HepG2 (cell line): ENCODE data around the gene POLR3K. TPM values are rescaled to one million over a fixed set of nuclear protein-coding genes. Genes with fewer than 3 reads are reported as not detected.

Experiments
- ATAD3A ChIP-seq: sonication (generic); formaldehyde crosslinking; IDR thresholded peaks from 2 replicates; pipeline ENCODE4 v1.4.0; 2020; ENCODE audit warnings: missing genetic modification reagents
- BRCA1 ChIP-seq: sonication (generic); formaldehyde crosslinking; IDR thresholded peaks from 2 replicates; pipeline ENCODE4 v1.4.0; 2020; ENCODE audit warnings: missing genetic modification reagents
- CAMTA2 ChIP-seq: sonication (generic); formaldehyde crosslinking; IDR thresholded peaks from 2 replicates; pipeline ENCODE4 v1.4.0; 2020; ENCODE audit warnings: mild to moderate bottlenecking, missing genetic modification reagents, borderline replicate concordance
- DNMT1 ChIP-seq: sonication (generic); formaldehyde crosslinking; IDR thresholded peaks from 2 replicates; pipeline ENCODE4 v1.5.1; 2020; ENCODE audit warnings: mild to moderate bottlenecking, missing genetic modification reagents
- EP300 ChIP-seq, 3 experiments: sonication (generic) in 1 of 3; formaldehyde crosslinking in 1 of 3; IDR thresholded peaks; 2 replicates each; pipeline versions ENCODE4 v1.5.1 to v1.6.1; 2011 to 2020; ENCODE audit warnings: low read depth in 2 of 3, low read length in 2 of 3, borderline replicate concordance in 1 of 3, improper control_type of control experiment in 1 of 3, mild to moderate bottlenecking in 1 of 3, missing genetic modification reagents in 1 of 3, moderate library complexity in 1 of 3
- FOSL1 ChIP-seq: sonication (generic); formaldehyde crosslinking; IDR thresholded peaks from 2 replicates; pipeline ENCODE4 v1.9.0; 2021; ENCODE audit warnings: missing genetic modification reagents, borderline replicate concordance
- FOXC1 ChIP-seq: sonication (generic); formaldehyde crosslinking; IDR thresholded peaks from 2 replicates; pipeline ENCODE4 v1.8.0; 2022; ENCODE audit warnings: mild to moderate bottlenecking, missing genetic modification reagents, borderline replicate concordance
- FOXP1 ChIP-seq, 2 experiments: fragments of 450-650 bp in 1 of 2; IDR thresholded peaks; 2 replicates each; pipeline ENCODE4 v1.6.1; 2017 to 2018; ENCODE audit warnings: antibody characterized with exemption in 1 of 2
- GATA4 ChIP-seq: sonication (generic); IDR thresholded peaks from 2 replicates; pipeline ENCODE4 v1.6.1; 2016; ENCODE audit warnings: antibody characterized with exemption, low read depth, borderline replicate concordance
- HNRNPUL1 ChIP-seq: fragments of 200-400 bp; formaldehyde crosslinking; IDR thresholded peaks from 2 replicates; pipeline ENCODE4 v1.6.1; 2017; ENCODE audit warnings: low read depth, mild to moderate bottlenecking, low read length, moderate library complexity
- JUN ChIP-seq: sonication (generic); formaldehyde crosslinking; IDR thresholded peaks from 2 replicates; pipeline ENCODE4 v1.4.0; 2020; ENCODE audit warnings: mild to moderate bottlenecking, missing genetic modification reagents
- KAT8 ChIP-seq: IDR thresholded peaks from 2 replicates; pipeline ENCODE4 v1.6.1; 2016; ENCODE audit warnings: missing genetic modification reagents, missing compliant biosample characterization
- KDM2A ChIP-seq: sonication (generic); formaldehyde crosslinking; IDR thresholded peaks from 2 replicates; pipeline ENCODE4 v1.4.0; 2020; ENCODE audit warnings: low read depth, missing genetic modification reagents, borderline replicate concordance
- KMT2B ChIP-seq: IDR thresholded peaks from 2 replicates; pipeline ENCODE4 v1.6.1; 2016; ENCODE audit warnings: missing genetic modification reagents, missing compliant biosample characterization
- LBX2 ChIP-seq: sonication (generic); formaldehyde crosslinking; IDR thresholded peaks from 2 replicates; pipeline ENCODE4 v1.5.0; 2020; ENCODE audit warnings: missing genetic modification reagents, mild to moderate bottlenecking, borderline replicate concordance
- MYNN ChIP-seq: sonication (generic); formaldehyde crosslinking; IDR thresholded peaks from 2 replicates; pipeline ENCODE4 v1.4.0; 2020; ENCODE audit warnings: mild to moderate bottlenecking, low read depth, missing genetic modification reagents
- NFKBIZ ChIP-seq: IDR thresholded peaks from 2 replicates; pipeline ENCODE4 v1.6.1; 2018; ENCODE audit warnings: missing genetic modification reagents, missing compliant biosample characterization
- NFRKB ChIP-seq: fragments of 450-650 bp; IDR thresholded peaks from 2 replicates; pipeline ENCODE4 v1.6.1; 2017
- NR2C2 ChIP-seq: sonication (generic); formaldehyde crosslinking; IDR thresholded peaks from 2 replicates; pipeline ENCODE4 v1.4.0; 2020; ENCODE audit warnings: missing genetic modification reagents, mild to moderate bottlenecking, moderate library complexity, borderline replicate concordance
- ONECUT2 ChIP-seq: sonication (generic); formaldehyde crosslinking; IDR thresholded peaks from 2 replicates; pipeline ENCODE4 v1.4.0; 2020; ENCODE audit warnings: missing genetic modification reagents
- POLR2G ChIP-seq: fragments of 200-400 bp; formaldehyde crosslinking; IDR thresholded peaks from 2 replicates; pipeline ENCODE4 v1.6.1; 2018; ENCODE audit warnings: mild to moderate bottlenecking, low read depth, low read length, moderate library complexity
- RBM22 ChIP-seq: fragments of 200-400 bp; formaldehyde crosslinking; optimal IDR thresholded peaks from 2 replicates; pipeline ENCODE3; 2017; ENCODE audit warnings: mild to moderate bottlenecking, low read length, moderate library complexity
- TBX2 ChIP-seq: sonication (generic); formaldehyde crosslinking; IDR thresholded peaks from 2 replicates; pipeline ENCODE4 v1.5.0; 2020; ENCODE audit warnings: missing genetic modification reagents, mild to moderate bottlenecking, borderline replicate concordance
- TEAD2 ChIP-seq: sonication (generic); formaldehyde crosslinking; IDR thresholded peaks from 2 replicates; pipeline ENCODE4 v1.9.0; 2021; ENCODE audit warnings: missing genetic modification reagents
- TOE1 ChIP-seq: sonication (generic); formaldehyde crosslinking; IDR thresholded peaks from 2 replicates; pipeline ENCODE4 v1.4.0; 2020; ENCODE audit warnings: mild to moderate bottlenecking, missing genetic modification reagents
- ZNF253 ChIP-seq: sonication (generic); formaldehyde crosslinking; IDR thresholded peaks from 2 replicates; pipeline ENCODE4 v1.8.0; 2022; ENCODE audit warnings: mild to moderate bottlenecking, missing genetic modification reagents, borderline replicate concordance
- ZNF484 ChIP-seq: sonication (generic); formaldehyde crosslinking; IDR thresholded peaks from 2 replicates; pipeline ENCODE4 v1.5.1; 2020; ENCODE audit warnings: mild to moderate bottlenecking, low read depth, missing genetic modification reagents, borderline replicate concordance
- ZNF562 ChIP-seq: sonication (generic); formaldehyde crosslinking; IDR thresholded peaks from 2 replicates; pipeline ENCODE4 v1.8.0; 2022; ENCODE audit warnings: missing genetic modification reagents, borderline replicate concordance
- ZNF652 ChIP-seq: IDR thresholded peaks from 2 replicates; pipeline ENCODE4 v1.6.1; 2016; ENCODE audit warnings: low read depth, borderline replicate concordance
- ZNF749 ChIP-seq: sonication (generic); formaldehyde crosslinking; IDR thresholded peaks from 2 replicates; pipeline ENCODE4 v1.8.0; 2022; ENCODE audit warnings: mild to moderate bottlenecking, missing genetic modification reagents, moderate library complexity, borderline replicate concordance
- polyA plus RNA-seq, 8 experiments: library from polyadenylated mRNA; depleted of rRNA in 3 of 8; stranded (reverse) in 7 of 8; unstranded in 1 of 8; fragments of >200 nt; fragmentation: Illumina TruSeq in 4 of 8; extraction: Trizol in 4 of 8; gene quantifications; 2 replicates each; pipeline versions ENCODE4 v1.2.1 to v1.2.3, GENCODE V29; 2011 to 2016; ENCODE audit warnings: low read depth in 4 of 8, missing spikeins in 1 of 8, mixed read lengths in 1 of 8; ENCODE audit not compliant: insufficient read depth in 1 of 8
- total RNA-seq, 5 experiments: library from RNA; depleted of rRNA; stranded (reverse); fragments of >200 nt; fragmentation: Illumina TruSeq; extraction: Trizol; gene quantifications; 2 replicates each; pipeline ENCODE4 v1.2.3, GENCODE V29; 2016; ENCODE audit warnings: low read depth in 1 of 5
- TF ChIP-seq, protein P1 (sequence below): fragments of 450-650 bp; IDR thresholded peaks from 2 replicates; pipeline ENCODE4 v1.6.1; 2016

Gene POLR3K
- total and polyA plus RNA-seq, 2 of the 13 experiments (the other 11 are each of a cell fraction or from before 2014, with no cell fraction given): 14.8 to 18.8 TPM

- TF ChIP-seq LBX2 (no peak), GATA4 (no peak), ZNF253 (CRISPR knock-in tag) (no peak), DNMT1 (CRISPR knock-in tag) (no peak), KMT2B (CRISPR knock-in tag) (no peak), JUN (no peak), HNRNPUL1 (no peak), ZNF652 (no peak), NFKBIZ (CRISPR knock-in tag) (no peak), ZNF749 (CRISPR knock-in tag) (no peak), MYNN (0 out of 2 replicates have a peak, but pooled peaks have one; percentile 22), FOXC1 (CRISPR knock-in tag) (no peak; the same call in 1 of the 2 replicates), BRCA1 (CRISPR knock-in tag) (no peak), TBX2 (0 out of 2 replicates have a peak, but pooled peaks have one; percentile 24), CAMTA2 (CRISPR knock-in tag) (no peak), ONECUT2 (CRISPR knock-in tag) (no peak), ZNF562 (CRISPR knock-in tag) (no peak), NFRKB (no peak), TEAD2 (CRISPR knock-in tag) (no peak), ATAD3A (CRISPR knock-in tag) (0 out of 2 replicates have a peak, but pooled peaks have one; percentile 5), KAT8 (CRISPR knock-in tag) (no peak), FOXP1 (IDR thresholded peaks at IDR 0.05) (no peak), FOXP1 (CRISPR knock-in tag; IDR thresholded peaks at IDR 0.05) (no peak), POLR2G (peak; percentile 48; the same call in 1 of the 2 replicates), ZNF484 (CRISPR knock-in tag) (no peak), EP300 (IDR thresholded peaks at IDR 0.05; ENCODE audit: low read depth in 2 of 2, low read length in 2 of 2) (no peak), EP300 (CRISPR knock-in tag; IDR thresholded peaks at IDR 0.05; ENCODE audit: borderline replicate concordance) (no peak), FOSL1 (CRISPR knock-in tag) (no peak), NR2C2 (no peak), TOE1 (CRISPR knock-in tag) (no peak), RBM22 (no peak), KDM2A (no peak)
- TF ChIP-seq, protein P1, sequence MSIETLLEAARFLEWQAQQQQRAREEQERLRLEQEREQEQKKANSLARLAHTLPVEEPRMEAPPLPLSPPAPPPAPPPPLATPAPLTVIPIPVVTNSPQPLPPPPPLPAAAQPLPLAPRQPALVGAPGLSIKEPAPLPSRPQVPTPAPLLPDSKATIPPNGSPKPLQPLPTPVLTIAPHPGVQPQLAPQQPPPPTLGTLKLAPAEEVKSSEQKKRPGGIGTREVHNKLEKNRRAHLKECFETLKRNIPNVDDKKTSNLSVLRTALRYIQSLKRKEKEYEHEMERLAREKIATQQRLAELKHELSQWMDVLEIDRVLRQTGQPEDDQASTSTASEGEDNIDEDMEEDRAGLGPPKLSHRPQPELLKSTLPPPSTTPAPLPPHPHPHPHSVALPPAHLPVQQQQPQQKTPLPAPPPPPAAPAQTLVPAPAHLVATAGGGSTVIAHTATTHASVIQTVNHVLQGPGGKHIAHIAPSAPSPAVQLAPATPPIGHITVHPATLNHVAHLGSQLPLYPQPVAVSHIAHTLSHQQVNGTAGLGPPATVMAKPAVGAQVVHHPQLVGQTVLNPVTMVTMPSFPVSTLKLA: no peak
These were observed 23.3 kb upstream of the POLR3K start (continued) for GRCh38 chr16:76535-77272.
